Kidney glomerular epithelial cell (primary cell): ENCODE data around the gene NELL1.
"Not testable (repeated sequence)": the region's sequence is repeated elsewhere in the genome, so short reads cannot be mapped to it uniquely, and the experiment has no call there.

ENCODE experiments used
- DNase-seq: peaks from one replicate; lab custom pipeline; 2025; lab: John Stamatoyannopoulos, UW

Gene NELL1

GRCh38 chr11:20770414-20770946 lies 101.1 kb downstream of the NELL1 start:
- no peak for DNase-seq

- no peak for DNase-seq
These were observed 101.6 kb downstream of the NELL1 start for GRCh38 chr11:20771026-20771425.

- DNase-seq = no peak
These were observed 102.3 kb downstream of the NELL1 start for GRCh38 chr11:20771681-20772080.

GRCh38 chr11:20775331-20775730 lies 105.9 kb downstream of the NELL1 start:
- DNase-seq = no peak

- no peak for DNase-seq
These were observed 113.4 kb downstream of the NELL1 start for GRCh38 chr11:20782775-20783174.

GRCh38 chr11:20783220-20783619 lies 113.8 kb downstream of the NELL1 start:
- no peak for DNase-seq

GRCh38 chr11:20790622-20791021 lies 121.2 kb downstream of the NELL1 start:
- DNase-seq = no peak

GRCh38 chr11:20795005-20795404 lies 125.6 kb downstream of the NELL1 start:
- no peak for DNase-seq

GRCh38 chr11:20808328-20808727 lies 138.9 kb downstream of the NELL1 start:
- DNase-seq = no peak

- no peak for DNase-seq
These were observed 151.7 kb downstream of the NELL1 start for GRCh38 chr11:20821046-20821445.

- no peak for DNase-seq
These were observed 152.1 kb downstream of the NELL1 start for GRCh38 chr11:20821470-20821869.

- no peak for DNase-seq
These were observed 155.4 kb downstream of the NELL1 start for GRCh38 chr11:20824773-20825172.

- DNase-seq = no peak
These were observed 166.2 kb downstream of the NELL1 start for GRCh38 chr11:20835561-20835960.

- no peak for DNase-seq
These were observed 169.8 kb downstream of the NELL1 start for GRCh38 chr11:20839231-20839630.

GRCh38 chr11:20840341-20840740 lies 171.0 kb downstream of the NELL1 start:
- DNase-seq = no peak

- DNase-seq = no peak
These were observed 174.8 kb downstream of the NELL1 start for GRCh38 chr11:20844216-20844615.

- no peak for DNase-seq
These were observed 175.2 kb downstream of the NELL1 start for GRCh38 chr11:20844630-20845029.

GRCh38 chr11:20854215-20854955 lies 185.0 kb downstream of the NELL1 start:
- no peak for DNase-seq

- no peak for DNase-seq
These were observed 191.9 kb downstream of the NELL1 start for GRCh38 chr11:20861322-20861721.

GRCh38 chr11:20862263-20862662 lies 192.9 kb downstream of the NELL1 start:
- not testable (repeated sequence) for DNase-seq

GRCh38 chr11:20864628-20865027 lies 195.2 kb downstream of the NELL1 start:
- no peak for DNase-seq

- no peak for DNase-seq
These were observed 195.8 kb downstream of the NELL1 start for GRCh38 chr11:20865161-20865560.

GRCh38 chr11:20869123-20869522 lies 199.7 kb downstream of the NELL1 start:
- no peak for DNase-seq

GRCh38 chr11:20873054-20873453 lies 203.7 kb downstream of the NELL1 start:
- peak; percentile 2 for DNase-seq
